ENCODE results near the gene FREM2. TPM values are rescaled to one million over a fixed set of nuclear protein-coding genes. Genes with fewer than 3 reads are reported as not detected.

Gene FREM2
- polyA plus RNA-seq, 1 experiment = not detected

- Histone ChIP-seq H3K27me3 (ENCODE audit: control insufficient read depth, insufficient read depth, low read length) (no peaks in the 10 kb centered on the region), H3K36me3 (ENCODE audit: control insufficient read depth, insufficient read depth, low read length) (no peaks in the 10 kb centered on the region), H3K4me3 (ENCODE audit: low read depth, low read length) (no peak overlapping the region)
- DNase-seq (ENCODE audit: low read depth) = no peak
- POLR2A ChIA-PET = no interaction called here
- CTCF ChIA-PET = interaction anchor here (0.6 kb wide), 1 partner anchor 25 kb away, joined by 4 read pairs; no protein-coding TSS in a partner anchor
- TF ChIP-seq, protein P1, sequence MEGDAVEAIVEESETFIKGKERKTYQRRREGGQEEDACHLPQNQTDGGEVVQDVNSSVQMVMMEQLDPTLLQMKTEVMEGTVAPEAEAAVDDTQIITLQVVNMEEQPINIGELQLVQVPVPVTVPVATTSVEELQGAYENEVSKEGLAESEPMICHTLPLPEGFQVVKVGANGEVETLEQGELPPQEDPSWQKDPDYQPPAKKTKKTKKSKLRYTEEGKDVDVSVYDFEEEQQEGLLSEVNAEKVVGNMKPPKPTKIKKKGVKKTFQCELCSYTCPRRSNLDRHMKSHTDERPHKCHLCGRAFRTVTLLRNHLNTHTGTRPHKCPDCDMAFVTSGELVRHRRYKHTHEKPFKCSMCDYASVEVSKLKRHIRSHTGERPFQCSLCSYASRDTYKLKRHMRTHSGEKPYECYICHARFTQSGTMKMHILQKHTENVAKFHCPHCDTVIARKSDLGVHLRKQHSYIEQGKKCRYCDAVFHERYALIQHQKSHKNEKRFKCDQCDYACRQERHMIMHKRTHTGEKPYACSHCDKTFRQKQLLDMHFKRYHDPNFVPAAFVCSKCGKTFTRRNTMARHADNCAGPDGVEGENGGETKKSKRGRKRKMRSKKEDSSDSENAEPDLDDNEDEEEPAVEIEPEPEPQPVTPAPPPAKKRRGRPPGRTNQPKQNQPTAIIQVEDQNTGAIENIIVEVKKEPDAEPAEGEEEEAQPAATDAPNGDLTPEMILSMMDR (IDR thresholded peaks at IDR 0.05; ENCODE audit: insufficient read depth, low read depth, low read length) = no peak
These were observed 100.7 kb downstream of the FREM2 start for GRCh38 chr13:38787550-38787949.

DNA sequence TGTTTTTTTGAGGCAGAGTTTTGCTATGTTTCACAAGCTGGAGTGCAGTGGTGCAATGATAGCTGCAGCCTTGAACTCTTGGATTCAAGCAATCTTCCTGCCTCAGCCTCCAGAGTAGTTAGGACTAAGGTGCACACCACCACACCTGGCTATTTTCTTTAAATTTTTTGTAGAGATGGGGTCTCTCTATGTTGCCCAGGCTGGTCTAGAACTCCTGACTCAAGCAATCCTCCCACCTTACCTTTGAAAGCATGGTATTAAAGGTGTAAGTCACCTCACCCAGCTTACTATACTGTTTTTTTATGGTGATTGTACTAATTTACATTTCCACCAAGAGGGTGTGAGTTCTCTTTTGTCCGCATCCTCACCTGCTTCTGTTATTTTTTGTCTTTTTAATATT is 110.0 kb downstream of the FREM2 start:
- Histone ChIP-seq H3K36me3 (ENCODE audit: control insufficient read depth, insufficient read depth, low read length) (no peaks in the 10 kb centered on the region), H3K27me3 (ENCODE audit: control insufficient read depth, insufficient read depth, low read length) (no peaks in the 10 kb centered on the region), H3K4me3 (ENCODE audit: low read depth, low read length) (no peak overlapping the region)
- no peak for DNase-seq (ENCODE audit: low read depth)
- POLR2A ChIA-PET = no interaction called here
- TF ChIP-seq, protein P1 (IDR thresholded peaks at IDR 0.05; ENCODE audit: insufficient read depth, low read depth, low read length) = no peak
- CTCF ChIA-PET = no interaction called here

DNA sequence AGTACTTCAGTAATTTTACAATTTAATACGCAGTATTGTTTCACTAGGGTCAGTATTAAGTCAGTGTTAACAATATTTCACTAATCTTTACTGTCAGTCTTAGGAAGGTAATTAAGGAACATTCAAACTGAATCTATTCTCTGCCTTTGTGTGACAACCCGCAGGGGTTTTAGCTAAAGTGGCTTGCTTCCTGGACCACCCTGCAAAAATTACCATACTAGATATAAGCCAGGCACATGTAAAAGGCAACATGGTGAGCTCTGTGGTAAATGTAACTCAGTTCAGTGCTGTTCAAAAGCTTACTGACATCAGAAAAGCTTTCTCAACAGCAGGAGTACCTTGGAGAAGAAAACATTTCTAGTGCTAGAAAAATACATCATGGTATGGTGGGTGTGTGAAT is 116.7 kb downstream of the FREM2 start:
- no peak overlapping the region for H3K4me3 ChIP-seq (ENCODE audit: low read depth, low read length)
- no peak for DNase-seq (ENCODE audit: low read depth)
- no peaks in the 10 kb centered on the region for H3K27me3 ChIP-seq (ENCODE audit: control insufficient read depth, insufficient read depth, low read length)
- CTCF ChIA-PET = no interaction called here
- TF ChIP-seq, protein P1 (IDR thresholded peaks at IDR 0.05; ENCODE audit: insufficient read depth, low read depth, low read length) = no peak
- no peaks in the 10 kb centered on the region for H3K36me3 ChIP-seq (ENCODE audit: control insufficient read depth, insufficient read depth, low read length)
- POLR2A ChIA-PET = no interaction called here

GRCh38 chr13:38804061-38804460 is 117.2 kb downstream of the FREM2 start:
- TF ChIP-seq, protein P1 (IDR thresholded peaks at IDR 0.05; ENCODE audit: insufficient read depth, low read depth, low read length) = no peak
- ChIA-PET CTCF (no interaction called here), POLR2A (no interaction called here)

GRCh38 chr13:38804536-38804935 is 117.7 kb downstream of the FREM2 start:
- TF ChIP-seq, protein P1 (IDR thresholded peaks at IDR 0.05; ENCODE audit: insufficient read depth, low read depth, low read length) = no peak
- Histone ChIP-seq H3K36me3 (ENCODE audit: control insufficient read depth, insufficient read depth, low read length) (no peaks in the 10 kb centered on the region), H3K27me3 (ENCODE audit: control insufficient read depth, insufficient read depth, low read length) (no peaks in the 10 kb centered on the region), H3K4me3 (ENCODE audit: low read depth, low read length) (no peak overlapping the region)
- no peak for DNase-seq (ENCODE audit: low read depth)
- ChIA-PET CTCF (no interaction called here), POLR2A (no interaction called here)

More at GRCh38 chr13:38804061-38804460, 117.2 kb downstream of the FREM2 start:
- Histone ChIP-seq H3K27me3 (ENCODE audit: control insufficient read depth, insufficient read depth, low read length) (no peaks in the 10 kb centered on the region), H3K4me3 (ENCODE audit: low read depth, low read length) (no peak overlapping the region), H3K36me3 (ENCODE audit: control insufficient read depth, insufficient read depth, low read length) (no peaks in the 10 kb centered on the region)
- no peak for DNase-seq (ENCODE audit: low read depth)

All from BJ (cell line).